Measurements from ENCODE around the gene LEMD1. TPM values are rescaled to one million over a fixed set of nuclear protein-coding genes. Genes with fewer than 3 reads are reported as not detected.

Gene LEMD1
- total RNA-seq, 4 donors from 2014 or later: not detected

DNA sequence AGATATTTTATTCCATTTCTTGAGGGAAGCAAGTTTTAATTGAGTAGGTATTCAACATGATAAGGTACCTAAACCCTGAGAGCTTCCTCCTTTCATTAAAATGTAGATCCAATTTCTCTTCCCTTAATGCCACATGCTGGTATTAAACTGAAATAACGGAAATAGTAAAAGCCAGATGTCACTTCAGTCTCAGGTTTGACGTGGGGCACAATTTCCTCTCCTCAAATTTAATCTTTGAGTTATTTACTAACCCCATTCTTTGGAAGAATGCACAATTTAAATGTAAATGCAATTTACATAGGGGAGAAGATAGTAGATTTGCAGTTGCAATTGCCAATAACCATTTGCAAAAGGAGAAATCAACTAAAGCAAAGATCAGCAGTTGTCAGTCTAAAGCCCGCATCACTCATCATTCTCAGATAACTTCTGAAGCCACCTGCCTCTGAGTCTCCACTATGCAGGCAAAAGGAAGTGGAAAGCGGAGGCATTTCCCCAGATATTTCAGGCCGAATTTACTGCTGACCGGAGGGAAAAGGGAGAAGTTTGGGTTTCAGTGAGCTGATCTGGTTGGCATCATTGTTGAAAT is 2.1 kb upstream of the LEMD1 start:
- no peaks in the 10 kb centered on the region for H3K36me3 ChIP-seq
- 81 to 84% methylated on average over 6 of the region's 6 CpGs for WGBS, 2 donors
- no peaks in the 10 kb centered on the region for H3K9me3 ChIP-seq
- no peak overlapping the region for H3K27ac ChIP-seq
- no peaks in the 10 kb centered on the region for H3K4me1 ChIP-seq
- no peak for DNase-seq (ENCODE audit: low spot score in 2 of 2)
- H3K4me3 ChIP-seq: no peak overlapping the region
- H3K27me3 ChIP-seq: peaks cover 0 to 16% of the 10 kb centered on the region in 2 donors
- no peak for TF ChIP-seq POLR2A (IDR thresholded peaks at IDR 0.05)
- no peak for TF ChIP-seq EP300 (IDR thresholded peaks at IDR 0.05)
- TF ChIP-seq CTCF (IDR thresholded peaks at IDR 0.05): no peak

DNA sequence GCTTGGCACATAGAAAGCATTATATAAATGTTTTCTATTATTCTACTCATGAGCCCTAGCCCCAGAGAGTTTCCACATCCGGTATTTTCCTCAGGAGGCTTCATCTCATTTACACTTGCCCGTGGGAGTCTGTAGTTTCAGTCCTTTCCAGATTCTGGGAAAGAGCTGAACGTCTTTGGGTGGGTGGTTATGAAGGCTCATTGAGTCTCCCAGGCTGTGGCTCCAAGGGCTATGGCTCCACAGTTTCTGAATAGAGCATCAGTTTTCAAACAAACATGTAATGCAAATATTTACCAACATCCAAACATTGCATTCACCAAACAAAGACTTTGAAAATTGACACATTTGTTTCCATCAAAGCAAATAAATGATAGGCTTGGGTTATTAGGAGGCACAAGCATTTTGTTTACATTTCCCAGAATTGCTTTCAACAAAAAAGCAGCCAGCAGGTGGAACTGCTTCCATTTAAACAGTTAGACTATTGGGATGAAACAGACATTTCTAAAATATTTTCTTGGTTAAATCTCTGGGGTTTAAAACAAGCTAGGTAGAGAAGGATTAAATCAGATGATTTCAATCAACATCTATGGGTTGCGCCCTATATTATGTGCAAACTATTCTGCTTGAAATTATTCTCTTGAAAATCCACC is 1.3 kb upstream of the LEMD1 start:
- Histone ChIP-seq H3K36me3 (no peaks in the 10 kb centered on the region), H3K4me1 (no peaks in the 10 kb centered on the region), H3K27me3 (peaks cover 0 to 16% of the 10 kb centered on the region in 2 donors), H3K4me3 (no peak overlapping the region), H3K27ac (no peak overlapping the region), H3K9me3 (no peaks in the 10 kb centered on the region)
- DNase-seq (ENCODE audit: low spot score in 2 of 2): no peak
- TF ChIP-seq POLR2A (IDR thresholded peaks at IDR 0.05) (no peak), CTCF (IDR thresholded peaks at IDR 0.05) (no peak), EP300 (IDR thresholded peaks at IDR 0.05) (no peak)
- 34 to 36% methylated on average over 4 of the region's 4 CpGs for WGBS, 2 donors

- TF ChIP-seq POLR2A (IDR thresholded peaks at IDR 0.05) (no peak), EP300 (IDR thresholded peaks at IDR 0.05) (no peak), CTCF (IDR thresholded peaks at IDR 0.05) (no peak)
- no peaks in the 10 kb centered on the region for H3K36me3 ChIP-seq
- no peaks in the 10 kb centered on the region for H3K4me1 ChIP-seq
- 57 to 61% methylated on average over 2 of the region's 2 CpGs for WGBS, 2 donors
- no peak overlapping the region for H3K4me3 ChIP-seq
- no peaks in the 10 kb centered on the region for H3K9me3 ChIP-seq
- peaks cover 0 to 16% of the 10 kb centered on the region in 2 donors for H3K27me3 ChIP-seq
- no peak for DNase-seq (ENCODE audit: low spot score in 2 of 2)
- H3K27ac ChIP-seq: no peak overlapping the region
These were observed 918 bp downstream of the LEMD1 start for GRCh38 chr1:205420938-205421337.

DNA sequence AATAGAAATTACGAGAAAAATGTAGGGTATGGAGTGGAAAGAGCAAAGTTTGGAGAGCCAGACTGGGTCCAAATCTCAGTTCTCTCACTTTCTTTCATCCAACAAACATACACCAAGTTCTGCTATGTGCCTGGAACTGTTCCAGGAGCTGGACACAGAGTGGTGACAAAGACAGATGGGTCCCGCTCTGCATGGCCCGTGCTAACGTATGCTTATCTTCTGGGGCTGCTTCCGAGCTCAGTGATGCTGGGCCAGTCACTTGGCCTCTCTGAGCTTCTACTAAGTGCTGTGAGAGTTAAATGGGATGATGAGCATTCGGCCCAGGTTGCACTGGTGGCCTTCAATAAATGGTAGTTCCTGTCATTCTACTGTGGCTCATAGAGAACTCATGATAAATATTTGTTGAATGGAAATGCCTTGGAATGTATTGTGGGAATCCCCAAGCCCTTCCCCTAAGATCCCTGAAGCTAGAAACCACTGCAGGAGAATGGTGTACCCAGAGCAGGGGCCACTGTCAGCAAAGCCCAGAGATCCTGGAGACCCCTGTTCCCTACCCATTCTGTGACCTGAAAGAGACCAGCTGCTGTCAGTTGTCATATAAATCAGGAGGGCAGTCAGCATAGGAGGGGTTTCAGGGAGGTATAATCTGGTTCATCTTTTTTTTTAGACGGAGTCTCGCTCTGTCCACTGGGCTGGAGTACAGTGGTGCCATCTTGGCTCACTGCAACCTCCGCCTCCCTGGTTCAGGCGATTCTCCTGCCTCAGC is 3.8 kb downstream of the LEMD1 start:
- DNase-seq (ENCODE audit: low spot score in 2 of 2): no peak
- no peak overlapping the region for H3K4me3 ChIP-seq
- no peak overlapping the region for H3K27ac ChIP-seq
- 83 to 84% methylated on average over 10 of the region's 10 CpGs for WGBS, 2 donors
- no peaks in the 10 kb centered on the region for H3K9me3 ChIP-seq
- H3K4me1 ChIP-seq: no peaks in the 10 kb centered on the region
- no peak for TF ChIP-seq POLR2A (IDR thresholded peaks at IDR 0.05)
- no peak for TF ChIP-seq CTCF (IDR thresholded peaks at IDR 0.05)
- TF ChIP-seq EP300 (IDR thresholded peaks at IDR 0.05): no peak
- no peaks in the 10 kb centered on the region for H3K36me3 ChIP-seq
- no peaks in the 10 kb centered on the region for H3K27me3 ChIP-seq

DNA sequence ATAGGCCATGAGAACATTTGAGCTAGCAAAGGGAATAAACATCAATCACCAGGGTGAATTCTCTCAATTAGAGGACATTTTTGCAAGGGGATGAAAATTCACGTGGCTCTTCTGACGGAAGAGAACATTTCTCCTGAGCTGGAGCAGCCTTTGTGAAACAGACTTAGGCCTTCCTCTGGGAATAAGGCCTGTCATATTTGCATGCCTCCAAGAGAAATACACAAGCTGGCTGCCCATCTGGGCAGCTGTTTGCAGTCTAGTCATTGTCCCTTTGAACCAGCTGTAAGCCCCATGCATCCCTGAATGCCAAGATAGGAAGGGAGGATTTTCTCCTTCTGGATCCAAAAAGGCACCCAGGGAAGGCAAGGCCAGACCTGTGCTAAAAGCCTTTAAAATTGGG is 5.5 kb downstream of the LEMD1 start:
- WGBS, 2 donors: 80 to 89% methylated on average over 2 of the region's 2 CpGs
- Histone ChIP-seq H3K36me3 (no peaks in the 10 kb centered on the region), H3K4me3 (no peak overlapping the region), H3K27ac (no peak overlapping the region), H3K4me1 (no peaks in the 10 kb centered on the region), H3K9me3 (no peaks in the 10 kb centered on the region), H3K27me3 (no peaks in the 10 kb centered on the region)
- no peak for TF ChIP-seq CTCF (IDR thresholded peaks at IDR 0.05)
- TF ChIP-seq POLR2A (IDR thresholded peaks at IDR 0.05): no peak
- no peak for DNase-seq (ENCODE audit: low spot score in 2 of 2)
